HCT116 (cell line): ENCODE measurements around the gene SLC35E2B. TPM values are rescaled to one million over a fixed set of nuclear protein-coding genes. Genes with fewer than 3 reads are reported as not detected.
"Not testable (repeated sequence)": the region's sequence is repeated elsewhere in the genome, so short reads cannot be mapped to it uniquely, and the experiment has no call there.

Experiments
- ATAC-seq: fragments of 200-7000 bp; cut with Tn5 transposase; 2 replicates; pipeline ENCODE4 v1.9.1; 2020; ENCODE audit warnings: mild to moderate bottlenecking, moderate library complexity
- BruUV-seq: library from RNA; stranded (reverse); fragments of 400-500 nt; replicated peaks from 2 replicates; lab custom pipeline; 2021; lab: Mats Ljungman, UMichigan
- CTCF ChIA-PET: fragments of 300-600 bp; sonication (Branson Sonifier 250); formaldehyde crosslinking; loops from one replicate; lab custom pipeline; 2021; ENCODE audit warnings: antibody characterized with exemption; lab: Charles Lee
- POLR2A ChIA-PET: fragments of 300-600, 350-600 bp; sonication (Branson Sonifier 250); formaldehyde crosslinking; loops from one replicate; lab custom pipeline; 2021; ENCODE audit warnings: antibody characterized with exemption; lab: Charles Lee
- RAD21 ChIA-PET, 2 experiments: fragments of 300-600 bp; sonication (Branson Sonifier 250); formaldehyde crosslinking; loops; one replicate each; lab custom pipeline; 2023; ENCODE audit warnings: low total read pairs in 2 of 2; ENCODE audit not compliant: uncharacterized antibody in 2 of 2, unreplicated experiment in 2 of 2, low non-redundant PET in 1 of 2; lab: Charles Lee
- DNase-seq: peaks from one replicate; pipeline ENCODE4 v3.0.0-alpha.2; 2010; ENCODE audit warnings: low read depth, low spot score
- H2AFZ ChIP-seq: fragments of 200-600 bp; shearing (Covaris generic), sonication (generic); 2 replicates; pipeline ENCODE4 v1.6.1; 2017; ENCODE audit warnings: low read depth, mixed run types, mixed read lengths, antibody characterized with exemption, low read length; ENCODE audit not compliant: poor library complexity, severe bottlenecking
- H3K27ac ChIP-seq: 2 replicates; pipeline ENCODE4 v1.5.1; 2012; ENCODE audit warnings: low read depth, low read length
- H3K27me3 ChIP-seq: fragments of 200-600 bp; sonication (generic); 2 replicates; pipeline ENCODE4 v1.6.1; 2016; ENCODE audit warnings: mixed run types, low read length, mixed read lengths; ENCODE audit not compliant: insufficient read depth
- H3K36me3 ChIP-seq, 2 experiments: fragments of 200-500 bp in 1 of 2; fragments of 200-600 bp in 1 of 2; sonication (Bioruptor generic) in 1 of 2; sonication (generic) in 1 of 2; 2 replicates each; pipeline versions ENCODE4 v1.5.1 to v1.6.1; 2014 to 2016; ENCODE audit warnings: low read length in 2 of 2, inconsistent platforms in 1 of 2, mixed read lengths in 1 of 2, mixed run types in 1 of 2; ENCODE audit not compliant: insufficient read depth in 2 of 2, control insufficient read depth in 1 of 2
- H3K4me1 ChIP-seq, 2 experiments: fragments of 200-600 bp in 1 of 2; sonication (generic) in 1 of 2; 2 replicates each; pipeline versions ENCODE4 v1.5.1 to v1.6.1; 2012 to 2017; ENCODE audit warnings: low read length in 2 of 2, inconsistent platforms in 1 of 2, mild to moderate bottlenecking in 1 of 2, mixed read lengths in 1 of 2, mixed run types in 1 of 2, moderate library complexity in 1 of 2; ENCODE audit not compliant: insufficient read depth in 2 of 2, control insufficient read depth in 1 of 2
- H3K4me2 ChIP-seq: fragments of 200-600 bp; sonication (generic); 2 replicates; pipeline ENCODE4 v1.6.1; 2017; ENCODE audit warnings: mixed run types, low read length, mixed read lengths
- H3K4me3 ChIP-seq, 2 experiments: fragments of 200-600 bp in 1 of 2; sonication (generic) in 1 of 2; replicated peaks in 1 of 2; 2 replicates each; pipeline ENCODE4 v1.5.1; 2011 to 2016; ENCODE audit warnings: low read length in 2 of 2, control low read depth in 1 of 2, low read depth in 1 of 2, mild to moderate bottlenecking in 1 of 2, mixed read lengths in 1 of 2, mixed run types in 1 of 2
- H3K79me2 ChIP-seq: fragments of 200-600 bp; sonication (generic); 2 replicates; pipeline ENCODE4 v1.6.1; 2017; ENCODE audit warnings: mild to moderate bottlenecking, mixed run types, low read length, moderate library complexity, mixed read lengths; ENCODE audit not compliant: insufficient read depth
- H3K9ac ChIP-seq: fragments of 200-600 bp; sonication (generic); 2 replicates; pipeline ENCODE4 v1.6.1; 2016; ENCODE audit warnings: low read length, mixed read lengths
- H3K9me2 ChIP-seq: fragments of 200-600 bp; sonication (generic), shearing (Covaris generic); 2 replicates; pipeline ENCODE4 v1.6.1; 2017; ENCODE audit warnings: mixed run types, mild to moderate bottlenecking, moderate library complexity; ENCODE audit not compliant: insufficient read depth
- H3K9me3 ChIP-seq, 2 experiments: fragments of 200-500 bp in 1 of 2; fragments of 200-600 bp in 1 of 2; sonication (Bioruptor generic) in 1 of 2; sonication (generic) in 1 of 2; 2 replicates each; pipeline ENCODE4 v1.6.1; 2014 to 2017; ENCODE audit warnings: low read length in 2 of 2, mixed read lengths in 2 of 2, inconsistent platforms in 1 of 2, low read depth in 1 of 2, mild to moderate bottlenecking in 1 of 2, mixed run types in 1 of 2, moderate library complexity in 1 of 2; ENCODE audit not compliant: control insufficient read depth in 1 of 2, insufficient read depth in 1 of 2
- H4K20me1 ChIP-seq: fragments of 200-600 bp; sonication (generic), shearing (Covaris generic); 2 replicates; pipeline ENCODE4 v1.6.1; 2017; ENCODE audit warnings: mixed run types, mild to moderate bottlenecking, moderate library complexity; ENCODE audit not compliant: insufficient read depth
- intact Hi-C: fragments of 100-400 bp; cut with micrococcal nuclease; formaldehyde crosslinking; loops from 2 replicates; pipeline ENCODE4 v1.10.0; 2022
- total RNA-seq: library from RNA; stranded (reverse); gene quantifications from one replicate; pipeline ENCODE4 v1.2.1, GENCODE V29; 2021; ENCODE audit not compliant: unreplicated experiment

Gene SLC35E2B
- total RNA-seq, 1 experiment from 2014 or later: 30.3 TPM

- H3K4me2 ChIP-seq, H3K36me3 ChIP-seq, ATAC-seq, H3K9ac ChIP-seq, H3K9me2 ChIP-seq, CTCF ChIA-PET, H3K79me2 ChIP-seq, DNase-seq, intact Hi-C loops, H3K4me3 ChIP-seq, H3K27me3 ChIP-seq, H4K20me1 ChIP-seq, H3K4me1 ChIP-seq, H2AFZ ChIP-seq, RAD21 ChIA-PET, POLR2A ChIA-PET, H3K27ac ChIP-seq, H3K9me3 ChIP-seq: not testable (repeated sequence)
- TSS peak; percentile 17 for BruUV-seq
Measured at GRCh38 chr1:1664318-1664717, 28.3 kb downstream of the SLC35E2B start.

DNA sequence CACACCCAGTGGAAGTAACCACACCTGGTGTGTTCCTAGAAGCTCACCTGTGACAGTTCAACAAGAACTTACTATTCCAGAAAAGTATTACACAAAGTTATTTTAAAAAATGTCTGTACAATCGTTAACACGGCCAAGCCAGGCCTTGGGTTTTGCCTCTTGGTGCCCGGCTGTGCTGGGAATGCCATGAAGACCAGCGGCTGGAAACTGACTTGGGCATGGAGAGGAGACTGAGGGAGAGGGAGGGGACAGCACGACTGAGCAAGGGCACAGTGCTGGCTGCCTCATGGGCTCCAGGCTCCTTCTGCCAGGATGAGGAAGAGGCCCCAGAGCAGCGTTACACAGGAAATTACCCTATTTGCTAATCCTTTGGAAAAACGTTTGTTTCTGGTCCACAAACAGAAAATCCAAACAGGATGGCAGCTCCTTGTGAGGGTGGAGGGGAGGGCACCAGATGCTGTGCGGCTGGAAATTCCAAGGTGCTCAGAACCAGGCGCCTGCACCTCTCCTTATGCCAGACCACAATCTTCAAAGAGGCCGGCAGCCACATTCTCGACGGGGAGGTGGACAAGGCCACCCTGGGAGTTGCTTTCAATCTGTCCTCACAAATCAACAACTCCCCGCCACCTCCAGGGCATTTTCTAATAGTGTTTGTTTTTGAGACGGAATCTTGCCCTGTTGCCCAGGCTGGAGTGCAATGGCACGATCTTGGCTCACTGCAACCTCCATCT is 29.6 kb downstream of the SLC35E2B start:
- intact Hi-C loops, H3K79me2 ChIP-seq, H3K36me3 ChIP-seq, RAD21 ChIA-PET, H3K4me3 ChIP-seq, H2AFZ ChIP-seq, H3K9me3 ChIP-seq, H3K4me2 ChIP-seq, CTCF ChIA-PET, POLR2A ChIA-PET, H3K27me3 ChIP-seq, ATAC-seq, H4K20me1 ChIP-seq, DNase-seq, H3K27ac ChIP-seq, H3K4me1 ChIP-seq, H3K9ac ChIP-seq, BruUV-seq, H3K9me2 ChIP-seq: not testable (repeated sequence)

DNA sequence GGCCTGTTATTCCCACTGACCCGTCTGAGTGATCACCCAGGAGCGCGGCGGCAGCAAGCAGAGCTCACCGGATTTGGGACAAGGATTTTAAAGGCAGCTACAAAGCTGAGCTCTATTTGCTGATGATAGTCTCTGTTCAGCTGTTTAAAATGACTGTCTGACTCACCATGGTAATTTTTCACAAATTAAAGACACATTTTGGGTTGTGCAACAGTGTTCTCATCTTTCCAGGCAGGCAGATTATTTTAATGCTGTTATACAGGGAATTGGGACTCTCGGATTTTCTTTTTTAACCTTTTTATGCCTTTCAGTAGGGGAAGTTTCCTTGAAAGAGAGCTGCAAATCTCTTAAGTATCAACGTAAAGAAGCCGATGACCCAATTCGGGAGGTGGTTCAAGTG is 30.2 kb downstream of the SLC35E2B start:
- H3K36me3 ChIP-seq, H3K4me2 ChIP-seq, H3K9me2 ChIP-seq, H2AFZ ChIP-seq, H4K20me1 ChIP-seq, H3K4me3 ChIP-seq, H3K4me1 ChIP-seq, H3K27ac ChIP-seq, CTCF ChIA-PET, DNase-seq, BruUV-seq, H3K9me3 ChIP-seq, H3K9ac ChIP-seq, intact Hi-C loops, H3K79me2 ChIP-seq, POLR2A ChIA-PET, H3K27me3 ChIP-seq, RAD21 ChIA-PET, ATAC-seq: not testable (repeated sequence)
